Activated CD4-positive, CD25-positive, alpha-beta regulatory T cell (primary cell): Measurements from ENCODE around the gene PTPRH.
"Not testable (repeated sequence)": the region's sequence is repeated elsewhere in the genome, so short reads cannot be mapped to it uniquely, and the experiment has no call there.

Experiments
- DNase-seq, 4 experiments: peaks; one replicate each; lab custom pipeline; 2025; lab: John Stamatoyannopoulos, UW

Gene PTPRH

DNA sequence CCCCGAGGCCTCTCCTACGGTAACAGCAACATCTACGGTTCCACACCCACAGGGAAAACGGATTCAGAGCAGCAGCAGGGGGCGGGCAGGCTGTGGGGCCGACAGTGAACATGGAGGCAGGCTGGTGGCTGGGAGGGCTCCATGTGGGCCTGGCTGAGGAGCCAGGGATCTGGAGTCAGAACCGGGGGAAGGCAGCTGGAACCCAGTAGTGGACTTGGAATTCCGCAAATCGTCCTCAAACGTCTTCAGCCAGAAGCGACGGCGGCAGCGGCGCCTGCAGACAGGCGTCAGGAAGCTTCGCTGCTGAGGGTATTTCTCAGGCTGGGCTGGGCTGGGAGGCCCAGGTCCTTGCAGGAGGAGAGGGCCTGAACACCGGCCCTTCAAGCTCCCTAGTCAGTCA is 17.5 kb upstream of the PTPRH start:
- DNase-seq = no peak

DNA sequence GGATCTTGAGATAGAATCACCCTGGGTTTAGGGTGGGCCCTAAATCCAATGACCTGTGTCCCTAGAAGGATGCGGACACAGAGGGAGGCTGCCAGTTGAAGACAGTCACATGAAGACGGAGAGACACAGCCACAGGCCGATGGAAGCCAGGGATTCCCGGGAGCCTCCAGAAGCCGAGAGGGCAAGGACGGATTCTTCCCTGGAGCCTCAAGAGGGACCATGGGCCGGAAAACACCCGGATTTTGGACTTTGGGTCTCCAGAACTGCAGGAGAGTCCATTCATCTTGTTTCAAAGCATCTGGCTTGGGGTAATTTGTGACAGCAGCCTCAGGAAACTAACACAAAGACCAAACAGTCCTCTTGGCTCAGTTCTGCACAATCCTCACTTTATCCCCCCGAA is 17.0 kb upstream of the PTPRH start:
- no peak for DNase-seq

DNA sequence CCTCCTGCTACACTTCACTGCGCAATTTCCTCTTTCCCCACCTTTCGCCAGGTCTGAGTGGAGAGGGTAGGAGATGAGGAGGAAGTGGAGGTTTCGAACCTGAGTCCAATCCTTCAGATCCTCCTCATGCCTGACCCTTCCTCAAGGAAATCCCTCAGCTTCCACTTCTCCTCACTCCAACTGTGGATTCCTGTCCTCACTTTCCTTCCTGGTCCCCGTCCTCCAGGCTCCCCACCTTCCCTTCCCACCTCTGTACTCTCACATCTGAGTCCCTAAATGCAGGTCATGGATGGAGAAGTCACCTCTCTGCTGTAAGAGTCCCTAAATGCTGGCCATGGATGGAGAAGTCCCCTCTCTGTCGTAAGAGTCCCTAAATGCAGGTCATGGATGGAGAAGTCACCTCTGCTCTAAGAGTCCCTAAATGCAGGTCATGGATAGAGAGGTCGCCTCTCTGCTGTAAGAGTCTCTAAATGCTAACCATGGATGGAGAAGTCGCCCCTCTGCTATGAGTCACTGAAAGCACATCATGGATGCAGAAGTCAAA is 16.2 kb upstream of the PTPRH start:
- DNase-seq = no peak

DNA sequence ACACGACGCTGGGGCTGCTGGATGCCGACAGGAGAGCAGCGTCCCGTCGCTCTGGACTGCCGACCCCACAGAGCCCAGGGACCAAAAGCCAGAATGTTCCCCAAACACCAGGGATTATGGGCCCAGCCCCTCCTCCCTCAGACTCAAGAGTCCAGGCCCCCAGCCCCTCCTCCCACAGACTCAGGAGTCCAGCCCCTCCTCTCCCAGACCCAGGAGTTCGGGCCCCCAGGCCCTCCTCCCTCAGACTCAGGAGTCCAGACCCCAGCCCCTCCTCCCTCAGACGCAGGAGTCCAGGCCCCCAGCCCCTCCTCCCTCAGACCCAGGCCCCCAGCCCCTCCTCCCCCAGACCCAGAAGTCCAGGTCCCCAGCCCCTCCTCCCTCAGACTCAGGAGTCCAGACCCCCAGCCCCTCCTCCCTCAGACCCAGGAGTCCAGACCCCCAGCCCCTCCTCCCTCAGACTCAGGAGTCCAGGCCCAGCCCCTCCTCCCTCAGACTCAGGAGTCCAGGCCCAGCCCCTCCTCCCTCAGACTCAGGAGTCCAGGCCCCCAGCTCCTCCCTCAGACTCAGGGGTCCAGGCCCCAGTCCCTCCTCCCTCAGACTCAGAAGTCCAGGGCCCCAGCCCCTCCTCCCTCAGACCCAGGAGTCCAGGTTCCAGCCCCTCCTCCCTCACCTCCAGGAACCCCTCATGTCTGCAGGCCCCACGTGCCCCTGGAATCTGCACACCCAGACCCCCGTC is 15.5 kb upstream of the PTPRH start:
- not testable (repeated sequence) for DNase-seq

DNA sequence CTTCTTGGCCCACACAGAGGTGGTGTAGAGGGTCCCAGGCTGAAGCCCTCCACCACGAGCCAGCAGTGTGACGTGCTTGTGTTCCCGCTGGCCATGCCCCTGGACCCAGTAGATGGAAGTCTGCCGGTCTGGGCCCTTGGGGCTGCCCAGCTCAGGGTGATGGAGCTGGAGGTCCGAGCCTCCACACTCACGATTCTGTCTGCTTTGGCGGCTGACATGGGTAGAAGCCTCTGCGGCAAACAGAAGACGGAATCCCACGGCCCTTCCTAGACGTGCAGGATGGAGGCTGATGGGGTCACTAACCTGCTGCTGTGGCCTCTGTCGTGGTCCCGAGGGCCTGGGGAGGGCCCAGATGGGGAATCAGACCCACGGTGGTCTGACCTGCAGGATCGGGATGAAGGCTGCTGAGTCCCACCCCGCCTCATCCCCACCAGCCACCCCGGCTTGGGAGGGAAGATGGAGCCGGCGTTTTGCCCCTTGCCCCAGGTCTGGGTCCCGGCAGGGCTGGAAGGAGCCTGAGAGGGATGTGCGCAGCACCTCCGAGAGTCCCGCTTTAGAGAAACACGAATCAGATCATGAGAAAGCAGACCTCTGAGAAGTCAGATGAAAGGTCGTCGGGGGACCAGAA is 14.9 kb upstream of the PTPRH start:
- DNase-seq = no peak

DNA sequence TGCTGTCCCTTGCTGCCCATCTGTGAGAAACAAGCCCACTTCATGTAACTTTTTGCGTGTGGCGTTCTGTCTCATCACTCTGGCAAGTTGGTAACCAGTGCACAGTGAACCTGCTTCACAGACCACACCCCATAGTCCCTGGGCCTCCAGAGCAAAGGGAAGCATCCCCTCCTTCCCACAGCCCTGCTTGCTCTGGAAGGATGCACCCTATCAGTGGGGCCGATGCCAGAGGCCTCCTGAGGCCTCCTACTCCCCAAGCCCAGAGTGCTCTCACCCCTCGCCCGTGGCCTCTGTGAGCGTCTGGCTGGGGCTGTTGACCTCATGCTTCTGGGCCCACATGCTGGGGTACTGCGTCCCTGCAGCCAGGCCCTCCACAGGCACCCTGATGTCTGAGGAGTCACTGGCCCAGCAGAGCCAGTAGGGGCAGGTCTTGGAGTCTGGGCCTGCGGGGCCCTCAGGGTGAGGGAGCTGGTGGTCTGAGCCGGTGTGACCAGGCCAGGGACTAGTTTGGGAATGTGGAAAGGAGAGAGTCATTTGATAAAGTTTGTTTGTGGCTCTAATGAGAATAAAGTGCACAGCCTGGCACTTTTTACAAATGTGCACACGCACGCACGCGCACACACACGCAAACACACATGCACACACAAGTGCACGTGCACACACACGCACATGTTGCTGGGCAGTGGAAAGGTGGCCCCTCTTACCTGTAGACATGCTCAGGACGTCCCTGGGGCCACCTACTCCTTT is 14.2 kb upstream of the PTPRH start:
- no peak for DNase-seq

DNA sequence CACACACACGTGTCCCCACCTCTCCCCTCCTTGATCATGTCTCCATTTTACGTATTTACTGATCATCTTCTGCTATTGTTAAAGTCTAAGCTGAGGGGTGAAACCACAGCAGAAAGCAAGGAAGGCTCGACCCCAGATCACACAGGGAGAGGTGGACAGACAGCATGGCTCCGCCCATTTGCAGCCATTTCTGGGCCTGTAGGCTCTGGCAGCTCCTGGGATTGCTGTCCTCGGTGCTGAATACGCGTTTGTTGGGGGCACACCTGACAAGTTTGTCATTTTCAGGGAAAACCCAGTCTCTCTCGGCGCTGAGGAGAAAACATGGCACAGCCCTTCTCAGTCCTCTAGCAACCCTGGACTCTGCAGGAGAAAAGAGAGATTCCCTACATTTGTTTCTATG is 11.2 kb upstream of the PTPRH start:
- DNase-seq = no peak

DNA sequence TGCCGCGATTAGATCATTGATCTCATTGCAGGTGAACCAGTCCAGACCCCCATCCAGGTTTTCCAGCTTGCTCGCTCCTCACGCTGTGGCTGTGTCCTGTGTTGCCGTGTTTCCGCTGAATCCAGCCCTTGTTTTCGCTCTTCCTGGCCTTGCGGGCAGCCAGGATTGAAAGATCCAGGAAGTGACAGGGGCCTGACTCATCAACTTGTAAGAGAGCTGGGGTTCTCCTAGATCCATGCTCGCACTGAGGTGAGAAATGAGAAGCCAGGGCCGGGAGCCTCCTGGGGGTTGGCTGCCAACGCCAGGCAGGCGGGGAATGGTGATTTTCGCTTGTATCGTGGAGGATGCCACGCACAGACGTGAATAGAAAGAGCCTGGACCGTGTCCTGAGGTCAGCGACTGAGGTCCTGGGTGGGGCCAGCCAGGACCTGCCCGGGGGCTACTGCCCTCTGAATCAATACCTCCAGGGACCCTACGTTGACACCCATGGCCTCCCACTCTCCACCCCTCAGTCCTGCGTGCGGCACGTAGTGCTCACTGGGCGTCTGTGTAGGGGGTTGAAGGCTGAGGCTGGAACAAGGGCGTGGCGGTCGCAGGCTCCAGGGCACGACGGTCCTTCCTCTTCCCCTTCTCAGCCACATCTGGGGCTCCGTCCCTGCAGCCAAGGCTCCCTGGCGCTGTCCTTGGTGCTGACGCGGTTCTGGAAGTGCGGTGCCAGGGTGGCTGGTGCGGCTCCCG is 7.3 kb upstream of the PTPRH start:
- peak in 1 of 4 experiments; percentile 30 for DNase-seq

DNA sequence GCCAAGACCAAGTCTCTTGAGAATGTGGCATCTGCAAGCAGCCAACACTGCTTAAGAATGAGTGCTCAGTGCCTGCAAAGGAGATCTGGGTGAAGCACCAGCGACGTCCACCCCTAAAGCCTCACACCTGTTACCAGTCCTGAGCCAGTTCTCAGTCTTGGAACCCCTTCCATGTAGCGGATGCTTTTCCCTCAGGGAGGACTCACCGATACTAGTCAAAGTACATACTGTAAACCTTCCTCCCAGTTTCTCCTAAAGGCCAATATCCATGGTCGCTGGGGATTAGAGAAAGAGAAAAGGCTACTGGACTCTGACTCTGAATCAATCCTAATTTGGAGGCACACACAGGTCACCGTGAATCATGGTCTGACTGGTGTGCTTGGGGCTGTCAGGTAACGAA is 4.2 kb upstream of the PTPRH start:
- no peak for DNase-seq

DNA sequence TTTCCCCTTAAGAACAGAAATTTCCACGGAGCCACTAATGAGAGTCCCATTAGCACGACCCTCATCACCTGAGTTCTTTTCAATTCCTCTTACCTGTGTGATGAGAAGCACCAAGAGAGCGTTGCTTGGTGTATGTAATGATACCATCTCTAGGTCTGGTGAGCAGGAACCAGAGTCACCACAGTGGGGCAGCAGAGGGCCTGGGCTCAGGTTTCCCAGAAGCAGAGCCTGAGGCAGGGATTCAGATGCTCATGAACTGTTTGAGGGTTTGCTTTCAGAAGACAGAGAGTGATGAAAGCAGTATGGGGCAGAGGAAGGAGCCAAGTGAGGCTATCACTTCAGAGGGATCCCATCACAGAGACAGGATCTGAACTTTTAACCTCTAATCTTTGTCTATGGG is 3.1 kb upstream of the PTPRH start:
- DNase-seq = no peak

DNA sequence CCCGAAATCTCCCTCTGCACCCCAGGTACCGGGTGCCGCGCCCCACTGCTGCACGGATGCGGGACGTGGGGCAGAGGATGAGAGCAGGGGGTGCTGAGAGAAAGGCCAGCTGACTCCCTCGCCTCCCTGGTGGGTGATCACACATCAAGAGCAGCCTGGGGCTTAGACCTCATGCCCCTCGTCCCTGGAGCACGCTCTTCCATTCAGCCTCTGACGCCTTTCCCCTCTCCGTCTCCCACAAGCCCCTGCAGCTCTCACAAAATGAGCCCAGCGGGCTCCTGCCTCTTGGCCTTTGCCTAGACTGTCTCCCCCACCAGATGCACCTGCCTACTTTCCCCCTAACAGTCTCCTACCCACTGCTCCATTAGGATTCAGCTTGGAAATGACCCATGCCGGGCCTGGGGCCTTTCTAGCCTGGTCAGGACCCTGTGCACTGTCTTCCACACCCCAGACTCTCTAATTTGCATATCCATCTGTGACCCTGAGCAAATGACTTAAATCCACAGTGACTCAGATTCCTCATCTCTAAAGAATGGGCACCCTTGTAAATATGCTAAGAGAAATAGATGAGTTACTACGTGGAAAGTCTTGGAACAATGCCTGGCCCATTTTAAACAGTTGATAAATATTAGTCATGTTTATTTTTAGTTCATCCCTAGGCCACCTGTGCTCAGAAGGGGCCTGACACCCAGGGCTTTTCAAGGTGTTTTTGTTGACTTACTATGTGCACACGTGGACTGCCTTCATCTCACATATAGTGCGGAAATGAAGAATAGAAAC is 582 bp upstream of the PTPRH start:
- no peak for DNase-seq

DNA sequence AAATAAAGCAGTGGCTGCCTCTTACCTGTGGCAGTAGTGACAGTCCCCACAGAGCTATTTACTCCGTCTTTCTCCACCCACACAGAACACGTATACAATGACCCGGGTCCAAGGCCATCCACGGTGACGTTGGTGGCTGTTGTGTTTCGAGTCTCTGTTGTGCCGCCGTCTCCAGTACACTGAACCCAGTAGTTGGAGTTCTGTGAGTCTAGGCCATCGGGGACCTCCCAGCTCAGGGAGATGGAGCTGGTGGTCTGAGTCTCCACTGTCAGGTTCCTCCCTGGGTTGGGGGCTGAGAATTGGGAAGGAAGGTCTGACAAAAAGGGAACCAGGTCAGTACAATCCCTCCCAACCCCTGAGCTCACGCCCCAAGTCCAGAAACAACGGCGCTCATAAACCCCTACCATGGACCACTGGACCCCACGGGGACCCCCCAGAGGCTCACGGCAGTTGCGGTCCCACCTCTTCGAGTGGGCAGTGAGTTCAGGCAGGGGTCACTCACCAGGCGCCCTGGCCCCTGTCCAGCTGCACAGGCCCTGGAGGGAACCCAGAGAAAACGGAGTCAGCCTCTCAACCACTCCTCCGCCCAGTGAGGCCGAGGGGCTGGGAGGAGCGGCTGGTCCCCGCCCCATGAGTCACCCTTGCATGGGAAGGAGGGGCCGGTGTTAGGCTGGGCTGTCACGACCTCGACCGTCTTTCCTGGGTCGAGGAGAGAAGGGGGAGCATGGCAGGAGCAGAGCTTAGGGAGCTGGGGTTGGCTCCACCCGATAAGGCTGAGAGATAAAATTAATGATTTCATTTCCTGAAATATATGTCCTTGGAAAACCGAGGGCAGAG is 2.4 kb downstream of the PTPRH start:
- no peak for DNase-seq

DNA sequence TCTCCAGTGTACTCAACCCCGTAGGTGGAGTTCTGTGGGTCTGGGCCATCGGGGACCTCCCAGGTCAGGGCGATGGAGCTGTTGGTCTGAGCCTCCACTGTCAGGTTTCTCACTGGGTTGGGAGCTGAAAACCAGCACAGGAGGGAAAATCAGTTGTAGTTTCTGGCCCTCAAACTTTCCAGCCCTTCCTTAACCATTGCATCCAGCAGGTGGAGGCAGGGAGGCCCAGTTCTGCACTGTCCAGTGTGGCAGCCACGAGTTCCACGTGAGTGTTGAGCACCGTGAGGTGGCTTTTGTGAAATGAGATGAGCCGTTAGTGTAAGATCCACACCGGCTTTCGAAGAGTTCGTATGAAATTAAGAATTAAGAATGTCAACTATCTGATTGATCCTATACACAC is 7.1 kb downstream of the PTPRH start:
- not testable (repeated sequence) for DNase-seq

DNA sequence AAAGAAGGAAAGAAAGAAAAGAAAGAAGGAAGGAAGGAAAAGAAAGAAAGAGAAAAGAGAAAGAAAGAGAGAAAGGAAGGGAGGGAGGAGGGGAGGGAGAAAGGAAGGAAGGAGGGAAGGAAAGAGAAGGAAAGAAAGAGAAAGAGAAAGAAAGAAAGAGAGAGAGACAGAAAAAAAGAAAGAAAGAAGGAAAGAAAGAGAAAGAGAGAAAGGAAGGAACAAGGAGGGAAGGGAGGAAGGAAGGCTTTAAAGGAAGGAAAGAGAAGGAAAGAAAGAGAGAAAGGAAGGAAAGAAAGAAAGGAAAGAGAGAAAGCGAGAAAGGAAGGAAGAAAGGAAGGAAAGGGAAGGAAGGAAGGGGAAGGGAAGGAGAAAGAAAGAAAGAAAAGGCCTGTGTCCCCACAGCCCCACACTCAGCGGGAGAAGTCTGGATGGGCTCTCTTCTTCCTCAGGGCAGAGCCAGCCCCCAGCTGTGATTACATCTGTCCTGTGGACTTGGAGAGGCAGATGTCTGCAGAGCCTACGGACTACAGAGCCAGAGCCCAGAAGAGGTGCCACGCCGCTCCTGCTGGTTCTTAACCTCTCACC is 9.6 kb downstream of the PTPRH start:
- no peak for DNase-seq

DNA sequence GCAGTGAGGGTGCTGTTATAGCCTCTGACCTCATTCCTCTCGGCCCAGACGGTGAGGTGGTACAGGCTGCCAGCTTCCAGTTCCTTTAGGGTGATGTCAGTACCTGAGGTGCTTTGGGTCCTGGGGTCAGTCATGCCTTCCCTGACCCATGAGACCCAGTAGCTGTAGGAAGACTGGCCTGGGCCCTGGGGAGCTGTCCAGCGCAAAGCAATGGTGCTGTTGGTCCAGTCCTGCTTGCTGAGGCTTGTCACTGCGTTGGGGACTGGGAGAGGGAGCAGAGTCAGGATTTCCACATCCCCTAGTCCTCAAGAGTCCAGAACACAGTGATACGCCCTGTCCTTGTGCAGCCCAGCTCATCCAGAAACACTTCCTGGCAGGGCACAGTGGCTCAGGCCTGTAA is 10.7 kb downstream of the PTPRH start:
- DNase-seq = no peak

DNA sequence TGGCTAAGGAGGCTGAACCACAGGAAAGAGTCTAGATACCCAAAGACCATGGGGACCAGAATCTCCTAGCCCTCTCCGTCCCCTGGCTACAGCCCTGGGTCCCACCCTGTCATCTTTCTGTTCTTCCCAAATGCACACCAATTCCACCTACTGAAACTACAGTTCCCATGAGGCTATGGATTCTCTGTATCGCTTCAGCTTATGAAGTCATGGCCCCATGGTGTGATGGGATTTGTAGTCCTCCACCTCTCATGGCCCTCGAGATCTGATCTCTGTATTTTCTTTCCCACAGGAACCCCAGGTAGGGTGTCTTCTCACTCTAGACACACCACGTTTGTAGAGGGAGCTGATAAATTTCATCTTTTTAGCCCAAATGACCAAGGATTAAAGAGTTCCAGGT is 11.8 kb downstream of the PTPRH start:
- DNase-seq = no peak

DNA sequence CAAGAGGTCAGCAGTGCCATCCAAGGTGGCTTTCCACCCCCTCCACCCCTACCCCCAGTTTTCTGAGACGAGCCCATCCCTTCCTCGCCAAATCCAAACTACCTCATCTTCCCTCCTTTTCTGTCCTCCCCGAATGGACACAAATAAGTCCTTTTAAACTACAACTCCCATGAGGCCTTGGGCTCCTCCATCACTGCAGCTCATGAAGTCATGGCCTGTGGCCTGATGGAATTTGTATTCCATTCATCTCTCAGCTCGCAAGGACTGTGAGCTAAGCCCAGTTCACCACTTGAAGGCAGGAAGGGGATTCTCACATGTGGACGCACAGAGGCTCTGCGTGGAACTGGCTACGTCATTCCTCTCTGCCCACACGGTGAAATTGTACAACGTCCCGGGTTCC is 12.5 kb downstream of the PTPRH start:
- DNase-seq = no peak

DNA sequence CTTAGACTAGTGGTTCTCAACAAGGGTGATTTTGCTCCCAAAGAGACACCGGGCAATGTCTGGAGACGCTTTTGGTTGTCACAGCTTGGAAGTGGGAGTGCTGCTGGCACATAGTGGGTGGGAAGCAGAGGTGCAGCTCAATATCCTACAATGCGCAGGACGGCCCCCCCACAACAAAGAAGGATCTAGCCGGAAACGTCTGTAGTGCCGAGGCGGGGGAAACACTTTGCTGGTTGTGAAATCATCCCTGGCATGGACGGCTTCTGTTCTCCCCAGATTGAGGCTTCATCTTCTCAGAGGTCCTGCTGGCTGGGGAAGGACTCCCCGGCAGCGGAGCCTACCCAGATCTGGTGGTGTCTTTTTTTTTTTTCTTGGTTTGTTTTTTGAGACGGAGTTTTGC is 15.8 kb downstream of the PTPRH start:
- DNase-seq = no peak

DNA sequence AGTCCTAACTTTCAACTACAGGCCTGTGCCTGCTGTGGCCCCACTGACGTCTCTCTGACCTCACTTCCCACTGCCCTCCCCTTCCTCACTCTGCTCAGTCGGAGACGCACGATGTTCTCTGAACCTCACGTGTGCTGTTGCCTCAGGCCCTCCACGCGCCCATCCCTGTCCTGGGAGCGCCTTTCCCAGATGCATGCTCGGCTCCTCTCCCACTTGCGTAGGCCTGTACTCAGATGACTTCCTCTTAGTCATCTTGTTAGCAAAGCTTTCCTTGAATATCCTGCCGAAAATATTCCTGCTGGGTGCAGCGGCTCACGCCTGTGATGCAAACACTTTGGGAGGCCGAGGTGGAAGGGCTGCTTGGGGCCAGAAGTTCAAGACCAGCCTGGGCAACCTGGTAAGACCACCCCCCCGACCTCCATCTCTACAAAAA is 19.9 kb downstream of the PTPRH start:
- no peak for DNase-seq

DNA sequence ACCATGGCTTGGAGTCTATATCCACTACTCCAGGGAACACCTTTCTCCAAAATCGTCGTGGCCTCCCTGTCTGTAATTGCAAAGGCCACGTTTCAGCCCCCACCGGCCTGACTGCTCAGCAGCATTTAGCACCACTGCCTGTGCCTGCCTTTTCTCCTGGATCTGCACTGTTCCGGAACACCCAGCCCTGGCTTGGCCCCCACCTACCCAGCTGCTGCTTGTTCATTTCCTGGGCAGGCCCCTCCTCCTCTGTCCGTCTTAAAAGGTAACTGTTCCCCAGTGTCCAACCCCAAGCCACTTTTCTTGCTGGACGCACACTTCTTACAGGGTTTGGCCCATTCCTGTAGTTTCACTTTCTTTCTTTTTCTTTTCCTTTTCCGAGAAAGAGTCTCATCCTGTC is 20.7 kb downstream of the PTPRH start:
- no peak for DNase-seq
